ENCODE measurements around the gene PAFAH2. TPM values are rescaled to one million over a fixed set of nuclear protein-coding genes. Genes with fewer than 3 reads are reported as not detected.

PAFAH2 gene
- total RNA-seq, 3 donors from 2014 or later (not counting 1 experiment from before 2014, with no cell fraction given), result 39.0 to 95.1 (median 68.6) TPM

- DNase-seq, result no peak
- 91% methylated on average over 3 of the region's 3 CpGs for WGBS (ENCODE audit: insufficient coverage)
- Mint-ChIP-seq H3K27ac (peak overlapping the region; percentile 66 to 87), H3K27me3 (ENCODE audit: low read depth in 2 of 2) (no peaks in the 10 kb centered on the region), H3K4me1 (peaks cover 71 to 78% of the 10 kb centered on the region in 2 donors), H3K4me3 (peak overlapping the region; percentile 66), H3K36me3 (peaks cover 24% of the 10 kb centered on the region), H3K9me3 (no peaks in the 10 kb centered on the region)
- Histone ChIP-seq H3K9me3 (ENCODE audit: control insufficient read depth, insufficient read depth, low read length) (no peaks in the 10 kb centered on the region), H3K27me3 (ENCODE audit: control insufficient read depth, insufficient read depth, low read length) (no peaks in the 10 kb centered on the region), H3K4me1 (ENCODE audit: control insufficient read depth, insufficient read depth, low read length) (peaks cover 36% of the 10 kb centered on the region), H3K4me3 (ENCODE audit: low read length) (no peak overlapping the region), H3K27ac (ENCODE audit: low read length) (no peak overlapping the region), H3K36me3 (ENCODE audit: control insufficient read depth, insufficient read depth, low read length) (peaks cover 60% of the 10 kb centered on the region)
- no peak for ATAC-seq
- TF ChIP-seq, protein P1, sequence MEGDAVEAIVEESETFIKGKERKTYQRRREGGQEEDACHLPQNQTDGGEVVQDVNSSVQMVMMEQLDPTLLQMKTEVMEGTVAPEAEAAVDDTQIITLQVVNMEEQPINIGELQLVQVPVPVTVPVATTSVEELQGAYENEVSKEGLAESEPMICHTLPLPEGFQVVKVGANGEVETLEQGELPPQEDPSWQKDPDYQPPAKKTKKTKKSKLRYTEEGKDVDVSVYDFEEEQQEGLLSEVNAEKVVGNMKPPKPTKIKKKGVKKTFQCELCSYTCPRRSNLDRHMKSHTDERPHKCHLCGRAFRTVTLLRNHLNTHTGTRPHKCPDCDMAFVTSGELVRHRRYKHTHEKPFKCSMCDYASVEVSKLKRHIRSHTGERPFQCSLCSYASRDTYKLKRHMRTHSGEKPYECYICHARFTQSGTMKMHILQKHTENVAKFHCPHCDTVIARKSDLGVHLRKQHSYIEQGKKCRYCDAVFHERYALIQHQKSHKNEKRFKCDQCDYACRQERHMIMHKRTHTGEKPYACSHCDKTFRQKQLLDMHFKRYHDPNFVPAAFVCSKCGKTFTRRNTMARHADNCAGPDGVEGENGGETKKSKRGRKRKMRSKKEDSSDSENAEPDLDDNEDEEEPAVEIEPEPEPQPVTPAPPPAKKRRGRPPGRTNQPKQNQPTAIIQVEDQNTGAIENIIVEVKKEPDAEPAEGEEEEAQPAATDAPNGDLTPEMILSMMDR (IDR thresholded peaks at IDR 0.05), result no peak
- intact Hi-C loops (cut with micrococcal nuclease), result no loop called here
Measured at GRCh38 chr1:25985670-25986069, 12.2 kb downstream of the PAFAH2 start.

- no peak for DNase-seq
- Mint-ChIP-seq H3K36me3 (peaks cover 24% of the 10 kb centered on the region), H3K9me3 (no peaks in the 10 kb centered on the region), H3K4me1 (peaks cover 66 to 73% of the 10 kb centered on the region in 2 donors), H3K27ac (peak overlapping the region; percentile 66 to 87), H3K4me3 (peak overlapping the region; percentile 66), H3K27me3 (ENCODE audit: low read depth in 2 of 2) (no peaks in the 10 kb centered on the region)
- no peak overlapping the region for H3K4me3 ChIP-seq (ENCODE audit: low read length)
- no peak overlapping the region for H3K27ac ChIP-seq (ENCODE audit: low read length)
- H3K4me1 ChIP-seq (ENCODE audit: control insufficient read depth, insufficient read depth, low read length), result peaks cover 35% of the 10 kb centered on the region
- H3K27me3 ChIP-seq (ENCODE audit: control insufficient read depth, insufficient read depth, low read length), result no peaks in the 10 kb centered on the region
- TF ChIP-seq, protein P1 (IDR thresholded peaks at IDR 0.05), result no peak
- whole genome bisulfite sequencing (ENCODE audit: insufficient coverage), result no CpG with 5 or more reads among the region's 1 CpG
- peaks cover 62% of the 10 kb centered on the region for H3K36me3 ChIP-seq (ENCODE audit: control insufficient read depth, insufficient read depth, low read length)
- no peaks in the 10 kb centered on the region for H3K9me3 ChIP-seq (ENCODE audit: control insufficient read depth, insufficient read depth, low read length)
- ATAC-seq, result no peak
- intact Hi-C loops (cut with micrococcal nuclease), result no loop called here
Measured at GRCh38 chr1:25985171-25985570, 12.7 kb downstream of the PAFAH2 start.

GRCh38 chr1:25979210-25979609 is 18.7 kb downstream of the PAFAH2 start:
- no peak for ATAC-seq
- intact Hi-C loops (cut with micrococcal nuclease), result no loop called here
- WGBS (ENCODE audit: insufficient coverage), result 98% methylated on average over 7 of the region's 7 CpGs
- no peaks in the 10 kb centered on the region for H3K9me3 Mint-ChIP-seq
- Histone ChIP-seq H3K27ac (ENCODE audit: low read length) (no peak overlapping the region), H3K4me1 (ENCODE audit: control insufficient read depth, insufficient read depth, low read length) (no peaks in the 10 kb centered on the region), H3K27me3 (ENCODE audit: control insufficient read depth, insufficient read depth, low read length) (no peaks in the 10 kb centered on the region), H3K9me3 (ENCODE audit: control insufficient read depth, insufficient read depth, low read length) (no peaks in the 10 kb centered on the region), H3K36me3 (ENCODE audit: control insufficient read depth, insufficient read depth, low read length) (peaks cover 84% of the 10 kb centered on the region), H3K4me3 (ENCODE audit: low read length) (no peak overlapping the region)
- peak overlapping the region; percentile 17 for H3K4me3 Mint-ChIP-seq
- peaks cover 47 to 51% of the 10 kb centered on the region in 2 donors for H3K4me1 Mint-ChIP-seq
- TF ChIP-seq, protein P1 (IDR thresholded peaks at IDR 0.05), result no peak
- peak overlapping the region; percentile 5 to 65 for H3K27ac Mint-ChIP-seq
- H3K36me3 Mint-ChIP-seq, result peaks cover 35% of the 10 kb centered on the region
- no peaks in the 10 kb centered on the region for H3K27me3 Mint-ChIP-seq (ENCODE audit: low read depth in 2 of 2)
- no peak for DNase-seq

DNA sequence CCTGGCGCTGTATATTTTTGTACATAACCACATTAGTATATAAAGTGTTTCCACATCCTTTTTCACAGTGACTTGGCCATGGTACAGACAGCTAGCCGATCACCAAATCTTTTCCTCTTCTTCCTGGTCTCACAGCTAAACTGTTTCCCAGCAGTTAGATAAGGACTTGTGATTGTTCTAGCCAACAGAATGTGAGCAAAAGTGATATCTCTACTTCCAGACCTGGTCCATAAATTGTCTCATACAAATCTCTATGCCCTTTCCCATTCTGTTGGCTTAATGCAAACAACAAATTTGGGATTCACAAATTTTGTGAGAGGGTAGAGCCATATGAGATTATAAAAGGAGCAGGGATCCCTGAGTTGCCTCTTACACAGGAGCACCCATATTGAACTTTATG is 19.5 kb downstream of the PAFAH2 start:
- Histone ChIP-seq H3K36me3 (ENCODE audit: control insufficient read depth, insufficient read depth, low read length) (peaks cover 84% of the 10 kb centered on the region), H3K4me1 (ENCODE audit: control insufficient read depth, insufficient read depth, low read length) (no peaks in the 10 kb centered on the region), H3K4me3 (ENCODE audit: low read length) (no peak overlapping the region), H3K27me3 (ENCODE audit: control insufficient read depth, insufficient read depth, low read length) (no peaks in the 10 kb centered on the region), H3K9me3 (ENCODE audit: control insufficient read depth, insufficient read depth, low read length) (no peaks in the 10 kb centered on the region), H3K27ac (ENCODE audit: low read length) (no peak overlapping the region)
- peak overlapping the region; percentile 5 to 65 for H3K27ac Mint-ChIP-seq
- WGBS (ENCODE audit: insufficient coverage), result 47% methylated on average over 2 of the region's 2 CpGs
- intact Hi-C loops (cut with micrococcal nuclease), result no loop called here
- ATAC-seq (no peak), DNase-seq (no peak)
- no peak overlapping the region for H3K4me3 Mint-ChIP-seq
- no peaks in the 10 kb centered on the region for H3K9me3 Mint-ChIP-seq
- H3K36me3 Mint-ChIP-seq, result peaks cover 35% of the 10 kb centered on the region
- TF ChIP-seq, protein P1 (IDR thresholded peaks at IDR 0.05), result no peak
- peaks cover 47 to 49% of the 10 kb centered on the region in 2 donors for H3K4me1 Mint-ChIP-seq
- H3K27me3 Mint-ChIP-seq (ENCODE audit: low read depth in 2 of 2), result no peaks in the 10 kb centered on the region

All from natural killer cell (primary cell).